OCI-M2 (cell line): ENCODE data around the gene TULP4.
"Not testable (repeated sequence)": the region's sequence is repeated elsewhere in the genome, so short reads cannot be mapped to it uniquely, and the experiment has no call there.

Experiments
- DNase-seq: peaks from one replicate; lab custom pipeline; 2025; ENCODE audit not compliant: unreplicated experiment; lab: John Stamatoyannopoulos, UW

TULP4 gene

DNA sequence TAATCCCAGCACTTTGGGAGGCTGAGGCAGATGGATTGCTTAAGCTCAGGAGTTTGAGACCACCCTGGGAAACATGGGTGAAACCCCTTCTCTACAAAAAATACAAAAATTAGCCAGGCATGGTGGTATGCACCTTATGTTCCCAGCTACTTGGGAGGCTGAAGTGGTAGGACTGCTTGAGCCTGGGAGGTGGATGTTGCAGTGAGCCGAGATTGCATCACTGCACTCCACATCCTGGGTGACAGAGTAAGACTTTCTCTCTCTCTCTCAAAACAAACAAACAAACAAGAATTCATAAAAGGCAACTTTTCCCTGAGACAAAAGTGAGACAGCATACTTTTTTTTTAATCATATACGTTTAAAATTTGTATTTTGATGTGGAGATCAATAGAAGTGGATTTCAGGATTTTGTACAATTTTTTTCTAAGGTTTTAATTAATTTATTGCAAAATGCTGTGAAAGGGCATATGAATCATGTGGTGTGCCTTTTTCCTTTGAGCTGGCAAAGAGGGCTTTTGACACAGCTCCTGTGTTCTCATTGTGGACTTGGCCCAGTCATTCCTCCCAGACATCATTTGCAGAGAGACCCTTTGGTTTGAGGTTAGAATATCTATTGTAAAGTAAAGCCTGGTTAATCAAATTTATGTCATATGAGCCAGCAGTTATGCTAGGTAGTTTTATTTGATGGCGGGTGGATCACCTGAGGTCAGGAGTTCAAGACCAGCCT, 77.1 kb downstream of the TULP4 start:
- DNase-seq: no peak

DNA sequence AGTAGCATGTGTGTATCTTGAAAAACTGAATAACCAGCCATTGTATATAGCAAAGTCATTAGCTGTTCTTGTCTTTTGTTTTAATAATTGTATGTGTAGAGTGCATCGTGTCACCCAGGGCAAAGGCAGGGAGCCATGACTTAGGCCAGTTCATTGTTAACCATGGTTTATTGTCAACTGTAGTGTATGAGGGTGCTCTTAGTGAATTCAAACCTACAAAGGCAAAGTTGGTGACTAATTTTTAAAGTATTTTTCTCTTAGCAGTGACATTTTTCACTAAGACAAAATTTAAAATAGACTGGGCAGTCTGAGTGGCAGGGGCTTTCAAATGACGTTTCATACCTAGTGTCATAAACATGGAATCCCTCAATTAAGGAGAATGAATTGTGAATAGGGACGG, 79.0 kb downstream of the TULP4 start:
- DNase-seq: no peak

DNA sequence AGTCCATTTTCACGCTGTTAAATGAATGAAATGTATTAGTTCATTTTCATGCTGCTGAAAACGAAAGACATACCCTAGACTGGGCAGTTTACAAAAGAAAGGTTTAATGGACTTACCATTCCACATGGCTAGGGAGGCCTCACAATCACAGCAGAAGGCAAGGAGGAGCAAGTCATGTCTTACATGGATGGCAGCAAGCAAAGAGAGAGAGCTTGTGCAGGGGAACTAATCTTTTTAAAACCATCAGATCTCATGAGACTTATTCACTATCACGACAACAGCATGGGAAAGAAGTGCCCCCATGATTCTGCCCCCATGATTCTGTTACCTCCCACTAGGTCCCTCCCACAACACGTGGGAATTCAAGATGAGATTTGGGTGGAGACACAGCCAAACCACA, 79.7 kb downstream of the TULP4 start:
- not testable (repeated sequence) for DNase-seq

- no peak for DNase-seq
Observed at GRCh38 chr6:158396136-158396535, 83.9 kb downstream of the TULP4 start.

DNA sequence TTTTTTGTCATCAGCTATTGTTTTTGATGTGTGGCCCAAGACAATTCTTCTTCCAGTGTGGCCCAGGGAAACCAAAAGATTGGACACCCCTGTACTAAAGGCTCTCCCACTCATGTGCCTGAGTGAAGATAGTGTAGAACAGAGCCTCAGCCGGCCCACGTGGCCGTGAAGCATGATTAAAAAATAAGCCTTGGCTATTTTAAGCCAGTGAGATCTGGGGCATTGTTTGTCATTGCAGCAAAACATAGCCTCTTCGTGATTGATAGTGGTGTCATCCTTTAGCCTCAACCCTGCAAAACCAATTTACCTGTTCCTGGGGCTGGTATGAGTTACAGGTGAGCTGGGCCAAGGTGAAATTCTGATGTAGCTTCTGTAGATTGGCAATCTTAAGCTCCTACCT, 85.3 kb downstream of the TULP4 start:
- DNase-seq: no peak

GRCh38 chr6:158398252-158399024, 86.2 kb downstream of the TULP4 start:
- DNase-seq: no peak

- no peak for DNase-seq
Observed at GRCh38 chr6:158399040-158399700, 86.9 kb downstream of the TULP4 start.

DNA sequence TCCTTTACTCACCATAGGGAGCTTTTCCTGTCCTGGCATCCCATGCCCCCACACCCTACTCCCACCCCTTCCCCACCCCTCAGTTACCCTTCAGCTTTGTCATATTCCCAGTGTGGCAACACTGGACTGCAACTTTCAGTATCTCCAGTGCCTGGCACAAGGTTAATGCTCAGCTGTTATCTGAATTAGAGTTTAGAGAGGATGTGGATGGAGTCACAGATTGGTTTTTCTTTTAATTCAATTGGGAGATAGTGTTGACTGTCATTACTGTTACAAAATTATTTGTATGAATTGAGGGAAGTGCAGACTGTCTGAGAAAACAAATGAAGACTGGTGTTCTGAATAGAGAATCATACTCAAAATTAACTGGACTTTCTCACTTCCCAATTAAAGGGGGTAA, 89.9 kb downstream of the TULP4 start:
- DNase-seq: no peak

- DNase-seq: not testable (repeated sequence)
Observed at GRCh38 chr6:158405321-158405831, 93.1 kb downstream of the TULP4 start.

DNA sequence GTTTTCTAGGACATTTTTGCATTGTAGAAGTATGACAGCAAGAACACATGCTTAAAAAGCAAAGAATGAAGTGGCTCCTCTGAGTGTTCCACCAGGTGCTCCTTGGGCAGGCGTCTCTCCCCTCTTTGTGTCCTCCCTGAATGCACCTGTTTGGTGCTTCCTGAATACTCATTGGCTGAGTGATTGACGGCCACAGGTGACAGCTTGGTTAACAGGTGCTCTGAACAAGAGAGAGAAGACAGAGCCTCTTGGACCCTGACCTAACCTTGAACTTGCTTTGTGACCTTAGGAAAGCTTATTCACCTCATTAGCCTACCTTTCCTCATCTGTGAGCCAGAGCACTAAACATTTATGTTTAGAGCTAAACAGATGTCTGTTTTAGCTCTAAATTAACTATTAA, 93.7 kb downstream of the TULP4 start:
- DNase-seq: no peak

DNA sequence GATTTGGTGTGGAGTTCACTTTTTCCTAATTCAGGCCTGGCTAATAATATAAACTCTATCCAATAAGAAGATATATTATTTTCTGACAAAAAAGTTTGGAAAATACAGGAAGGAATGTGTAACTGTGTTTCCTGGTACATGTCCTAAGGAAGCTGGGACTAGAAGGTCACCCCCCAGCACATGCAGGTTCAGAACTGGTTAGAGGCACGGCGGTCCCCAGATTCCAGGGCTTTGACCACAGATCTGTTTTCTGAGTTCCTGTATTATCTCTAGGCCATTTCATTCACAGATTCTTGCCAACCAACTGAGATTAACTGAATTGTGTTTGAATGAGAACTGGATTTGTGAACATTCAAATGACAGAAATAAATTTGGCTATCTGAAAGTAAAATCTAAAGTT, 94.5 kb downstream of the TULP4 start:
- DNase-seq: no peak

DNA sequence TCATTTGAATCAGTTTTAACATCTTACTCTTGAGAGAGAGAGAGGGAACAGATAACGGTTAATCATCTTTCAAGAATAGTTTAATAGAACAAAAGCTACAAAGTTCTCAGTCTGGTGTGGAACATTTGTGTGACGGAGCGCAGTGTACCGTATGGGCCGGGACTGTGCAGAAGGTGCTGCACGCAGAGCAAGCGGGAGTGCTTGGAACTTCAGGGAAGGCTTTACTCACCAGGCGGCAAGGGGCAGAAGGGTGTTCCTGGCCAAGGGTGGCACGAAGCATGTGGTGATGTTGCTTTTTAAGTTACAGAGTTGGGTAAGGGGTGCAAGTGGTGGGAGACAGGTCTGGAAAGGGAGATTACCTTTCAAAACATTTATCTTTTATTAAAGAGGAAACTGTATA, 95.7 kb downstream of the TULP4 start:
- no peak for DNase-seq

GRCh38 chr6:158408552-158409130, 96.4 kb downstream of the TULP4 start:
- no peak for DNase-seq

DNA sequence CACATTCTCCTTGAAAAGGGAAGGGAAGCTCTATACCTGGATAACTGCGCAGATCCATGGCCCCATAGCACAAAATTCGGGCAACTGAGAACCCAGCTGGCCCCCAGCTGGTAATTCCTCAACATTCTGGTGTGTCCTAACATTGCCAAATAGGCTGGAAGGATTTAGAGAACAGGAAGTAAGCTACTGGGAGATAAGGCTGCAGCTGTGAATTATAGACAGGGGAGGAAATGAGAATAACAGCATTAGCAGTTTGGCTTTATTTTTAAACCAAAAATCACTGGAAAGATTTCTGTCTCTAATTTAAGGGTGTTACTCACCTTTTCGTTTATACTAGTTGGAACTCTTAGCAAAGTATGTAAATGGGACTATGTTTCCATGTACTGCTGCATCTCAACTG, 97.2 kb downstream of the TULP4 start:
- DNase-seq: peak; percentile 20

- no peak for DNase-seq
Observed at GRCh38 chr6:158410784-158411183, 98.5 kb downstream of the TULP4 start.

DNA sequence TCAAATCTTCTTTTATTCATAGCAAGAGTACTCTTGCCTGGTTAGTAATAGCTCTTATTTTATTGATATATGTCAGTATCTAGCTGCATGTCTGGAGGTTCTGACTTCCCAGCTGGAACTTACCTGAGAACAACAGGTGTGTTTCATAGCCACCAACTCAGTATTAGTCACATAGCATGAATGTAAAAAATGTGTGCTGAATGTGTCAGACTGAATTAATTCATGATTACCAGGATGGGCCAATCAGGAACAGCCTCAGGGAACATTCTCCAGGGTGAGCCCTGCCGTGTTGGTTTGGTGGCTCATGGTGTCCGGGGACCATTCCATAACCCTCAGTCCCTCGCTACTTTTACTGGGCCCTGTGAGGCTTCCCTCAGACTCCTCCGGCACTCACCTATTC, 99.7 kb downstream of the TULP4 start:
- no peak for DNase-seq

DNA sequence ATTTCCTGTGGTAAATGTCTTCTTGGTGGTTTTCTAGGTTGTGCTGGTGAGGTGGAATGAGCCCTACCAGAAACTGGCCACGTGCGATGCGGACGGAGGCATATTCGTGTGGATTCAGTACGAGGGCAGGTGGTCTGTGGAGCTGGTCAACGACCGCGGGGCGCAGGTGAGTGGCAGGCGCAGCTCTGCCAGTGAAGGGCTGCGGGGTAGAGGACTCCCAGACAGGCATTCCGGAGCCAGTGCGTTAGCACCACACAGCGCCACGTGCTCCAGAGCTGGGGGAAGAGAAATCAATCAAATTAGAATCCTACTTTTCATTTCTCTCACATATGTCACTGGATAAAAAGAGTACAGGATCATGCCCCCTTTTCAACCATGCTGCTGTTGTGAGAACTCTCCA, 100.8 kb downstream of the TULP4 start:
- DNase-seq: no peak

- no peak for DNase-seq
Observed at GRCh38 chr6:158413814-158414565, 101.7 kb downstream of the TULP4 start.

DNA sequence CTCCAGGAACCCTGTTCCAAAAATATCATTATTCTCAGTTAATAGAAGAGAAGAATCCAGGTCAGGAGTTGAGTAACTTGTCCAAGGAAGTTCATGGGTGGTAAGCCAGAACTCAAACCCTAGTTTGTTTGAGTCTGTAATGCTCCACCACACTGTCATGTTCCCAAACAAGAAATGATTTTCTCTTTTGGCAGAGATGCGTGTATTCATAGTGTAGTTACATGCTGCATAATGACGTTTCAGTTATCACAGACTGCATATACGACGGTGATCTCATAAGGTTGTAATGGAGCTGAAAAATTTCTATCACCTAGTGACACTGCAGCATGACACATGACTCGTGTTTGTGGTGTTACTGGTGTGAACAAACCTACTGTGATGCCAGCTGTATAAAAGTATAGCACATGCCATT, 102.6 kb downstream of the TULP4 start:
- DNase-seq: no peak

GRCh38 chr6:158415666-158416065, 103.4 kb downstream of the TULP4 start:
- no peak for DNase-seq
